Ovary (tissue), 3 donors: Measurements from ENCODE around the gene FBXL2.

Experiments
- CTCF ChIP-seq, 3 donors: fragments of 450-650 bp in 2 of 3; fragments of 200-600 bp in 1 of 3; IDR thresholded peaks; one replicate each; pipeline versions ENCODE4 v1.5.1 to v1.8.0; 2016 to 2022; ENCODE audit warnings: antibody characterized with exemption in 3 of 3, mild to moderate bottlenecking in 1 of 3
- EP300 ChIP-seq: sonication (generic); formaldehyde crosslinking; IDR thresholded peaks from one replicate; pipeline ENCODE4 v1.6.1; 2017; ENCODE audit warnings: antibody characterized with exemption
- POLR2A ChIP-seq: fragments of 450-650 bp; IDR thresholded peaks from one replicate; pipeline ENCODE4 v1.6.1; 2017; ENCODE audit warnings: antibody characterized with exemption, mild to moderate bottlenecking, moderate library complexity
- donor health status: DM: no; HTN: no; CAD: no.

GRCh38 chr3:33430061-33430460 lies 152.8 kb downstream of the FBXL2 start:
- TF ChIP-seq POLR2A (no peak), CTCF (IDR thresholded peaks at IDR 0.05) (no peak), EP300 (no peak)
